ENCODE results near the gene CCSER1. TPM values are rescaled to one million over a fixed set of nuclear protein-coding genes. Genes with fewer than 3 reads are reported as not detected.

CCSER1 gene
- total RNA-seq, 1 donor from 2014 or later = not detected

DNA sequence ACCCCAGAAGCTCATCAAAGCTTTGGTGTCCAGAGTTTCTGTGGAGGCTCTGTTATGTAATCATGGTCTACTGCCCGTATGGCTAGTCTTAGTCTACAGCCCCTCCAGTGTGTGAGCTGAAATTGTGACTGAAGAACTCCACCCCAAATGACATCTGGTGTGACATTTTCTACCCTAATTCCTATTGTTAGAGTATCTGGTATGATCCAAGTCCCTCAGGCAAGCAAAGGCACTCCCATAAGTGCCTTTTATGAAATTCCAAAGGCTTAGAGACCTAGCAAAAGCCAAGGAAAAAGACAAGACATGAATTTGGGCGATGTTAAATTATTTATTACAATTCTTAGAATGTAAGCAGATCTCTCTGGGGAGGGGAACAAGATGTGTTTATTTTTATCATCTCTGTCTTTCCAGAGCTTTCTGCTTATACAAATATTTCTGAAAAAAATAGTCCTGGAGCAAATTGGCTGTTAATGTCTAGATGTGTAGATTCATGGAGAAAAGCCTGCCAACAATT is 417.4 kb downstream of the CCSER1 start:
- peaks cover 10% of the 10 kb centered on the region for H3K27me3 Mint-ChIP-seq (ENCODE audit: low read depth)
- peaks cover 6% of the 10 kb centered on the region for H3K4me1 Mint-ChIP-seq (ENCODE audit: low read depth)
- H3K36me3 Mint-ChIP-seq (ENCODE audit: low read depth) = no peaks in the 10 kb centered on the region
- TF ChIP-seq CTCF (IDR thresholded peaks at IDR 0.05) = no peak
- H3K4me3 Mint-ChIP-seq (ENCODE audit: unreplicated experiment) = no peak overlapping the region
- no peak overlapping the region for H3K27ac Mint-ChIP-seq (ENCODE audit: unreplicated experiment)
- H3K9me3 Mint-ChIP-seq (ENCODE audit: low read depth) = no peaks in the 10 kb centered on the region
- DNase-seq (ENCODE audit: low spot score) = no peak

- Mint-ChIP-seq H3K4me1 (ENCODE audit: low read depth) (peaks cover 6% of the 10 kb centered on the region), H3K4me3 (ENCODE audit: unreplicated experiment) (no peak overlapping the region), H3K36me3 (ENCODE audit: low read depth) (no peaks in the 10 kb centered on the region), H3K27ac (ENCODE audit: unreplicated experiment) (no peak overlapping the region), H3K27me3 (ENCODE audit: low read depth) (peaks cover 7% of the 10 kb centered on the region), H3K9me3 (ENCODE audit: low read depth) (no peaks in the 10 kb centered on the region)
- TF ChIP-seq CTCF (IDR thresholded peaks at IDR 0.05) = no peak
- DNase-seq (ENCODE audit: low spot score) = no peak
These were observed 418.2 kb downstream of the CCSER1 start for GRCh38 chr4:90545380-90545779.

GRCh38 chr4:90546114-90546513 is 418.9 kb downstream of the CCSER1 start:
- Mint-ChIP-seq H3K4me3 (ENCODE audit: unreplicated experiment) (no peak overlapping the region), H3K36me3 (ENCODE audit: low read depth) (no peaks in the 10 kb centered on the region), H3K27ac (ENCODE audit: unreplicated experiment) (no peak overlapping the region), H3K27me3 (ENCODE audit: low read depth) (peaks cover 7% of the 10 kb centered on the region), H3K9me3 (ENCODE audit: low read depth) (no peaks in the 10 kb centered on the region), H3K4me1 (ENCODE audit: low read depth) (peaks cover 6% of the 10 kb centered on the region)
- DNase-seq (ENCODE audit: low spot score) = no peak
- no peak for TF ChIP-seq CTCF (IDR thresholded peaks at IDR 0.05)

- no peak overlapping the region for H3K4me3 Mint-ChIP-seq (ENCODE audit: unreplicated experiment)
These were observed 443.4 kb downstream of the CCSER1 start for GRCh38 chr4:90570615-90571014.

DNA sequence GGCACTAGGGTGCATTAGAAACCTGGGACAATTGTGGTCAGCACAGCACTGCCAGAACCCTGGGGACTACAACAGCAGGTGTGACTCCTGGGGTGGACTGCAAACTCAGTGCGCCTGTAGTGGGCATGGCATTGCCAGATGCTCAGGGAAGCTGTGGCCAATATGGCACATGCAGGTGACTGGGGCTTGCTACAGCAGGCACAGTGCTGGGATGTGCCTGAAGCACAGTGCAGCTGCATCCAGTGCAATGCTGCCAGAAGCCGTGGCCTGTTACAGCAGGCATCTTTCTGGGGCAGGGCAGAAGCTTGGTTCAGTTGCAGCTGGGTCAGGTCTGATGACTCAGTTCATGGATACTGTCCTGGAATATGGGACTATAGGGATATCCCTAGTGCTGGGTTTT is 445.8 kb downstream of the CCSER1 start:
- Mint-ChIP-seq H3K27me3 (ENCODE audit: low read depth) (no peaks in the 10 kb centered on the region), H3K27ac (ENCODE audit: unreplicated experiment) (no peak overlapping the region), H3K4me3 (ENCODE audit: unreplicated experiment) (no peak overlapping the region), H3K4me1 (ENCODE audit: low read depth) (no peaks in the 10 kb centered on the region), H3K9me3 (ENCODE audit: low read depth) (peaks cover 7% of the 10 kb centered on the region), H3K36me3 (ENCODE audit: low read depth) (no peaks in the 10 kb centered on the region)
- no peak for DNase-seq (ENCODE audit: low spot score)
- no peak for TF ChIP-seq CTCF (IDR thresholded peaks at IDR 0.05)

More at GRCh38 chr4:90570615-90571014, 443.4 kb downstream of the CCSER1 start:
- H3K36me3 Mint-ChIP-seq (ENCODE audit: low read depth) = no peaks in the 10 kb centered on the region
- no peak for DNase-seq (ENCODE audit: low spot score)
- H3K9me3 Mint-ChIP-seq (ENCODE audit: low read depth) = peaks cover 7% of the 10 kb centered on the region
- H3K4me1 Mint-ChIP-seq (ENCODE audit: low read depth) = no peaks in the 10 kb centered on the region
- no peak overlapping the region for H3K27ac Mint-ChIP-seq (ENCODE audit: unreplicated experiment)
- H3K27me3 Mint-ChIP-seq (ENCODE audit: low read depth) = no peaks in the 10 kb centered on the region
- no peak for TF ChIP-seq CTCF (IDR thresholded peaks at IDR 0.05)
